Brain microvascular endothelial cell (primary cell): ENCODE results near the gene CDHR2.

Experiments used
- DNase-seq: peaks from one replicate; pipeline ENCODE4 v3.0.0-alpha.2; 2020
- H3K27ac ChIP-seq: fragments of 250-450 bp; sonication (Bioruptor Pico); 2 replicates; pipeline ENCODE4 v1.5.1; 2020; ENCODE audit warnings: mild to moderate bottlenecking, moderate library complexity
- H3K27me3 ChIP-seq: fragments of 250-450 bp; sonication (Bioruptor Pico); replicated peaks from 2 replicates; pipeline ENCODE4 v1.5.1; 2020; ENCODE audit warnings: mild to moderate bottlenecking
- H3K36me3 ChIP-seq: fragments of 250-450 bp; sonication (Bioruptor Pico); replicated peaks from 2 replicates; pipeline ENCODE4 v1.5.1; 2020; ENCODE audit warnings: mild to moderate bottlenecking
- H3K4me3 ChIP-seq: 2 replicates; pipeline ENCODE4 v1.5.1; 2011; ENCODE audit warnings: low read depth, mild to moderate bottlenecking, control low read depth, low read length, moderate library complexity
- in situ Hi-C: cut with HindIII; loops from 2 replicates; pipeline ENCODE4 v1.10.0; 2017; ENCODE audit warnings: low sequenced_read_pairs, low pct_ligation_motif_present
- TF ChIP-seq, protein P1 (sequence below): IDR thresholded peaks from 2 replicates; pipeline ENCODE4 v1.5.1; 2011; ENCODE audit warnings: low read depth, mild to moderate bottlenecking, moderate library complexity, low read length, control low read depth, inconsistent platforms; ENCODE audit errors: missing control alignments

Gene CDHR2

DNA sequence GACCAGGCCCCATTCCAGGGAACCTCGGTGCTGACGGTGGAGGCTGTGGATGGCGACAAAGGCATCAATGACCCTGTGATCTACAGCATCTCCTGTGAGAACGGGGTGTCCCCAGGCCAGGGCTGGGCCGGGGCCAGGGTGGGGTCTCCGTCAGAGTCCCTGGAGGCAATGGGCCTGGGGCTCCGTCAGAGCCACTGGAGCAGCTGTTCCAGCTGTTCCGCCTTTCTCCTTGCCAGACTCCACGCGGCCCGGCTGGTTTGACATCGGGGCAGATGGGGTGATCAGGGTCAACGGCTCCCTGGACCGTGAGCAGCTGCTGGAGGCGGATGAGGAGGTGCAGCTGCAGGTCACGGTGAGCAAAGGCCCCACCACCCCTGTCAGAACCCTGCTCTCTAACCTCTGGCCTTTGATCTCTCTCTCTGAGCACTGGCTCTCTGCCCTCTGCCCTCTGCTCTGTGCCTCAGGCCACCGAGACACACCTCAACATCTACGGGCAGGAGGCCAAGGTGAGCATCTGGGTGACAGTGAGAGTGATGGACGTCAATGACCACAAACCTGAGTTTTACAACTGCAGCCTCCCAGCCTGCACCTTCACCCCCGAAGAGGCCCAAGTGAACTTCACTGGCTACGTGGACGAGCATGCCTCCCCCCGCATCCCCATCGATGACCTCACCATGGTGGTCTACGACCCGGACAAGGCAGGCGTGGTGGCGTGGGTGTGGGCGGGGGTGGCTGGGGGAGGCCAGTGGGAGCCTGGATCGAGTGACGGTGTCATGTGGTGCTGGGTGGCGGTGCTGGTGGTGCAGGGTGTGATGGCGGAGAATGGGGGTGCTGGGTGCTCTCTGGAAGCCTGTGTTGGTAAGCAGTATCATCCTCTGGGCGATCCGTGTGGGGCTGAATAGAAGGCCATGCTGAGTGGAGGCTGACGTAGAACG is 26.6 kb downstream of the CDHR2 start:
- DNase-seq, result no peak
- Histone ChIP-seq H3K4me3 (no peak overlapping the region), H3K36me3 (no peaks in the 10 kb centered on the region), H3K27me3 (no peaks in the 10 kb centered on the region), H3K27ac (no peak overlapping the region)
- TF ChIP-seq, protein P1, sequence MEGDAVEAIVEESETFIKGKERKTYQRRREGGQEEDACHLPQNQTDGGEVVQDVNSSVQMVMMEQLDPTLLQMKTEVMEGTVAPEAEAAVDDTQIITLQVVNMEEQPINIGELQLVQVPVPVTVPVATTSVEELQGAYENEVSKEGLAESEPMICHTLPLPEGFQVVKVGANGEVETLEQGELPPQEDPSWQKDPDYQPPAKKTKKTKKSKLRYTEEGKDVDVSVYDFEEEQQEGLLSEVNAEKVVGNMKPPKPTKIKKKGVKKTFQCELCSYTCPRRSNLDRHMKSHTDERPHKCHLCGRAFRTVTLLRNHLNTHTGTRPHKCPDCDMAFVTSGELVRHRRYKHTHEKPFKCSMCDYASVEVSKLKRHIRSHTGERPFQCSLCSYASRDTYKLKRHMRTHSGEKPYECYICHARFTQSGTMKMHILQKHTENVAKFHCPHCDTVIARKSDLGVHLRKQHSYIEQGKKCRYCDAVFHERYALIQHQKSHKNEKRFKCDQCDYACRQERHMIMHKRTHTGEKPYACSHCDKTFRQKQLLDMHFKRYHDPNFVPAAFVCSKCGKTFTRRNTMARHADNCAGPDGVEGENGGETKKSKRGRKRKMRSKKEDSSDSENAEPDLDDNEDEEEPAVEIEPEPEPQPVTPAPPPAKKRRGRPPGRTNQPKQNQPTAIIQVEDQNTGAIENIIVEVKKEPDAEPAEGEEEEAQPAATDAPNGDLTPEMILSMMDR, result no peak
- in situ Hi-C loops, result no loop called here

DNA sequence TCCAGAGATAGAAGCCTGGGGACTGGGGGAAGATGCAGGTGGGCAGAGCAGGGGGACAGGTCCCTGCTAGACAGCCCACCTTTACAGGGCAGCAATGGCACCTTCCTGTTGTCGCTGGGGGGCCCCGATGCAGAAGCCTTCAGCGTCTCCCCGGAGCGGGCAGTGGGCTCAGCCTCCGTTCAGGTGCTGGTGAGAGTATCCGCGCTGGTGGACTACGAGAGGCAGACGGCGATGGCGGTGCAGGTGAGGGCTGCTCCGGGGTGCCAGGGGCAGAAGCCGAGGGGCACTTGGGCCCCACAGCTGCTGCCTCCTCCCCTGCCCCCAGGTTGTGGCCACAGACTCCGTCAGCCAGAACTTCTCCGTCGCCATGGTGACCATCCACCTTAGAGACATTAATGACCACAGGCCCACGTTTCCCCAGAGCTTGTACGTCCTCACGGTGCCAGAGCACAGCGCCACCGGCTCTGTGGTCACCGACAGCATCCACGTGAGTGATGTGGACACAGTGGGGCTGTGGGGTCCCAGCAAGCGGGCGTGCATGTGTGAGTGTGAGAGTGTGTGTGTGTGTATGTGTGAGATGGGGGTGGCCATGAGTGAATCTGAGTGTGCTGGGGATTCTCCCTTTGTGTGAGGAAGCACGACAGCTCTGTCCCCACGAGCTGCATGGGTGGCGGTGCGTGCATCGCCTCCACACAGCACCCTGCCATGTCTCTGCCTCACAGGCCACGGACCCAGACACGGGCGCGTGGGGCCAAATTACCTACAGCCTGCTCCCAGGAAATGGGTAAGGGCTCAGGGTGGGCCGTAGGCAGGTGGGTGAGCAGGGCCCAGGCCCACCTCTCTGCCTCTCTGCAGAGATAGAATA is 28.4 kb downstream of the CDHR2 start:
- H3K27ac ChIP-seq, result no peak overlapping the region
- no peak for DNase-seq
- H3K4me3 ChIP-seq, result no peak overlapping the region
- no peaks in the 10 kb centered on the region for H3K27me3 ChIP-seq
- TF ChIP-seq, protein P1, result no peak
- in situ Hi-C loops, result no loop called here
- no peaks in the 10 kb centered on the region for H3K36me3 ChIP-seq

DNA sequence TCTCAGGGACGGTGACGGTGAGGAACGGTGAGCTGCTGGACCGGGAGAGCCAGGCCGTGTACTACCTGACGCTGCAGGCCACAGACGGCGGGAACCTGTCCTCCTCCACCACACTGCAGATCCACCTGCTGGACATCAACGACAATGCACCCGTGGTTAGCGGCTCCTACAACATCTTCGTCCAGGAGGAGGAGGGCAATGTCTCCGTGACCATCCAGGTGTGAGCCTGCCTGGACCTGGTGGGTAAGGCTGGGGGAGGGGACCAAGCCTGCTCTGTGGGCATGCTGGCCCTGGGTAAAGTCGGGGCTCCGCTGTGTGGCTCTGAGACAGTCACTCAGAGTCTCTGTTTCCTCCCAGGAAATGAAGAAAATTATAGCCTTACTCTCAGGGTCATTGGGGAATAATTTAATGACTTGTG is 29.3 kb downstream of the CDHR2 start:
- no peaks in the 10 kb centered on the region for H3K27me3 ChIP-seq
- in situ Hi-C loops, result no loop called here
- no peak overlapping the region for H3K27ac ChIP-seq
- H3K4me3 ChIP-seq, result no peak overlapping the region
- H3K36me3 ChIP-seq, result no peaks in the 10 kb centered on the region
- TF ChIP-seq, protein P1, result peak; percentile 72
- DNase-seq, result no peak

DNA sequence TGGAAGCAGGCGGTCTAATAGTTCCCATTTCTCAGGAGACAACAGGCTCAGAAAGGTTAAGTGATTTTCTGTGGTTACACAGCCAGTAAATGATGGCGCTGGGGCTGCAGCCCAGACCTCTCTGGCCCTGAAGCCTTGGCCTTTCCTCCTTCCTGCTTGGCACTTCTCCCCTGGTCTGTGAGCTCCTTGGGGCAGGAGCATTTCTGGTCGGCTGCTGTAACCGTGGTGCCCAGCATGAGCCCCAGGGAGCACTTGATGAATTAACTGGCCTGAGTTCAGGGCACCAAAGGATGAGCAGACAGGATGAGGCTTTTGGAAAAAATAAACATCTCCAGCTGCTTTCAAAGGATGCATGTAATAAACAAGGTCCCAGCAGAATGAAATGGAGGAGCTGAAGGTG is 30.2 kb downstream of the CDHR2 start:
- TF ChIP-seq, protein P1, result no peak
- H3K27me3 ChIP-seq, result no peaks in the 10 kb centered on the region
- H3K4me3 ChIP-seq, result no peak overlapping the region
- no peak for DNase-seq
- no peaks in the 10 kb centered on the region for H3K36me3 ChIP-seq
- H3K27ac ChIP-seq, result no peak overlapping the region
- in situ Hi-C loops, result no loop called here

DNA sequence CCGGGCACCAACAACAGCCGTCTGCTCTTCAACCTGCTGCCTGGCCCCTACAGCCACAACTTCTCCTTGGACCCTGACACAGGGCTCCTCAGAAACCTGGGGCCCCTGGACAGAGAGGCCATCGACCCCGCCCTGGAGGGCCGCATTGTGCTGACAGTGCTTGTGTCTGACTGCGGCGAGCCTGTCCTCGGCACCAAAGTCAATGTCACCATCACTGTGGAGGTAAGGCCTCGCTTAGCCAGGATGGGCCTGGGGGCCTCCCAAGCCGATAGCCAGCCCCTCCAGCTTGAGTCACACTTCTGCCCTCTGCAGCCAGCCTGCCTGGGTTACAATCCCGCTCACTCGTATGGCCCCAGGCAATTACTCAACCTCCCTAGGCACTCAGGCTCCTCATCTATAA is 32.2 kb downstream of the CDHR2 start:
- Histone ChIP-seq H3K27ac (no peak overlapping the region), H3K4me3 (no peak overlapping the region), H3K36me3 (no peaks in the 10 kb centered on the region), H3K27me3 (no peaks in the 10 kb centered on the region)
- in situ Hi-C loops, result no loop called here
- TF ChIP-seq, protein P1, result no peak
- no peak for DNase-seq
